Sigmoid colon (tissue), 4 donors: Measurements from ENCODE around the gene PPP2R2C.

Source experiments
- POLR2AphosphoS5 ChIP-seq, 4 donors: sonication (generic); formaldehyde crosslinking; IDR thresholded peaks; one replicate each; pipeline ENCODE4 v1.6.1; 2017; ENCODE audit warnings: antibody characterized with exemption in 4 of 4
- TF ChIP-seq, protein P1 (sequence below), 4 experiments: fragments of 450-650 bp in 3 of 4; fragments of 200-600 bp in 1 of 4; IDR thresholded peaks; one replicate each; pipeline ENCODE4 v1.5.1; 2016 to 2019; ENCODE audit warnings: antibody characterized with exemption in 4 of 4, mild to moderate bottlenecking in 3 of 4, moderate library complexity in 2 of 4

DNA sequence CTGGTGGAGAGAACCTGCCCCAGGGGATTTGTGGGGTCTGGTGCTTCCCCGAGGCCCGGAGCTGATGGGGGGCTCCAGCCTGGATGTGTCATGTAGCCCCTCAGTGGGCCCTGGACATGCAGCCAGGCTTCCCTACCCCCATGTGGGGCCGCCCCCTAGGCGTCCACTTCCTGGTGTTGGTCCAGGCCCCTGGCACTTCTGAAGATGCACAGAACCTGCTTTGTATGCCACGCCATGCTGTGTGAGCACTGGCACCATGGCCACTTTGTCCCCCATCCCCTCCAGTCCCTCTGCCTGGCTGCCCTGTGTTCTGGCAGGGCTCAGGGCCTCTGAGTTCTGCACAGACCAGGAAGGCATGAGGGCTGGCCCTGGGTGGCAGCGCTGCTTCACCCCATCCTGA is 173.6 kb downstream of the PPP2R2C start:
- TF ChIP-seq, protein P1, sequence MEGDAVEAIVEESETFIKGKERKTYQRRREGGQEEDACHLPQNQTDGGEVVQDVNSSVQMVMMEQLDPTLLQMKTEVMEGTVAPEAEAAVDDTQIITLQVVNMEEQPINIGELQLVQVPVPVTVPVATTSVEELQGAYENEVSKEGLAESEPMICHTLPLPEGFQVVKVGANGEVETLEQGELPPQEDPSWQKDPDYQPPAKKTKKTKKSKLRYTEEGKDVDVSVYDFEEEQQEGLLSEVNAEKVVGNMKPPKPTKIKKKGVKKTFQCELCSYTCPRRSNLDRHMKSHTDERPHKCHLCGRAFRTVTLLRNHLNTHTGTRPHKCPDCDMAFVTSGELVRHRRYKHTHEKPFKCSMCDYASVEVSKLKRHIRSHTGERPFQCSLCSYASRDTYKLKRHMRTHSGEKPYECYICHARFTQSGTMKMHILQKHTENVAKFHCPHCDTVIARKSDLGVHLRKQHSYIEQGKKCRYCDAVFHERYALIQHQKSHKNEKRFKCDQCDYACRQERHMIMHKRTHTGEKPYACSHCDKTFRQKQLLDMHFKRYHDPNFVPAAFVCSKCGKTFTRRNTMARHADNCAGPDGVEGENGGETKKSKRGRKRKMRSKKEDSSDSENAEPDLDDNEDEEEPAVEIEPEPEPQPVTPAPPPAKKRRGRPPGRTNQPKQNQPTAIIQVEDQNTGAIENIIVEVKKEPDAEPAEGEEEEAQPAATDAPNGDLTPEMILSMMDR (IDR thresholded peaks at IDR 0.05): no peak
- TF ChIP-seq POLR2AphosphoS5 (IDR thresholded peaks at IDR 0.05): no peak
